ENCODE results near the gene MLYCD. TPM values are rescaled to one million over a fixed set of nuclear protein-coding genes. Genes with fewer than 3 reads are reported as not detected.

The MLYCD gene
- total and polyA plus RNA-seq, 10 of the 15 experiments (the other 5 are each of a cell fraction or from before 2014, with no cell fraction given) = 0.21 to 3.7 (median 1.7) TPM

GRCh38 chr16:83882163-83882885, 16.6 kb upstream of the MLYCD start:
- Histone ChIP-seq H3K27ac (ENCODE audit: control insufficient read depth, insufficient read depth) (no peak overlapping the region), H3K36me3 (ENCODE audit: control insufficient read depth in 2 of 2, insufficient read depth in 2 of 2, low read length in 1 of 2) (no peaks in the 10 kb centered on the region), H3K79me2 (ENCODE audit: control insufficient read depth, insufficient read depth, low read length) (no peaks in the 10 kb centered on the region), H4K20me1 (ENCODE audit: control insufficient read depth, insufficient read depth) (no peaks in the 10 kb centered on the region), H2AFZ (ENCODE audit: control insufficient read depth, low read depth, low read length) (no peak overlapping the region), H3K27me3 (replicated peaks in 1 of 2; ENCODE audit: control insufficient read depth in 2 of 2, insufficient read depth in 2 of 2, low read length in 1 of 2) (no peaks in the 10 kb centered on the region; a peak in 1 of 4 replicates), H3K9ac (ENCODE audit: control insufficient read depth, insufficient read depth, low read length) (no peak overlapping the region), H3K4me2 (ENCODE audit: control insufficient read depth, insufficient read depth) (no peak overlapping the region), H3K9me3 (replicated peaks; ENCODE audit: control insufficient read depth, insufficient read depth, low read length) (no peaks in the 10 kb centered on the region), H3K4me1 (ENCODE audit: control insufficient read depth, insufficient read depth, low read length) (no peaks in the 10 kb centered on the region), H3K4me3 (no peak overlapping the region)
- ATAC-seq (no peak), DNase-seq (ENCODE audit: low read depth, low spot score) (no peak), FAIRE-seq (no peak)
- BruUV-seq (replicated peaks) = no TSS peak
- ChIA-PET CTCF (no interaction called here), SMC1A (ENCODE audit: uncharacterized antibody, unreplicated experiment) (no interaction called here), POLR2A (no interaction called here), RAD21 (ENCODE audit: unreplicated experiment) (no interaction called here)
- intact Hi-C loops (cut with micrococcal nuclease; ENCODE audit: unreplicated experiment) (no loop called here), in situ Hi-C loops (cut with MboI) (no loop called here)
- no peak for TF ChIP-seq MEF2A (IDR thresholded peaks at IDR 0.05; ENCODE audit: insufficient read depth, low read depth, low read length)
- no peak for TF ChIP-seq RFX5 (IDR thresholded peaks at IDR 0.05; ENCODE audit: low read depth, low read length)
- no peak for TF ChIP-seq ATF3 (IDR thresholded peaks at IDR 0.05; ENCODE audit: borderline replicate concordance, extremely low read depth, low read depth, low read length)
- 58% methylated on average over 8 of the region's 8 CpGs for WGBS (ENCODE audit: insufficient coverage, insufficient replicate concordance, low lambda C conversion rate, missing lambda C conversion rate)

- no peaks in the 10 kb centered on the region for H3K79me2 ChIP-seq (ENCODE audit: control insufficient read depth, insufficient read depth, low read length)
- H3K9ac ChIP-seq (ENCODE audit: control insufficient read depth, insufficient read depth, low read length) = no peak overlapping the region
- no peak overlapping the region for H2AFZ ChIP-seq (ENCODE audit: control insufficient read depth, low read depth, low read length)
- FAIRE-seq = no peak
- ChIA-PET POLR2A (no interaction called here), CTCF (interaction anchor here (1.0 kb wide), 1 partner anchor 68 kb away, joined by 3 read pairs; no protein-coding TSS in a partner anchor), RAD21 (ENCODE audit: unreplicated experiment) (no interaction called here), SMC1A (ENCODE audit: uncharacterized antibody, unreplicated experiment) (interaction anchor here (1.0 kb wide), 1 partner anchor 51 kb away, joined by 3 read pairs; no protein-coding TSS in a partner anchor)
- H3K27ac ChIP-seq (ENCODE audit: control insufficient read depth, insufficient read depth) = no peak overlapping the region
- H3K36me3 ChIP-seq (ENCODE audit: control insufficient read depth in 2 of 2, insufficient read depth in 2 of 2, low read length in 1 of 2) = no peaks in the 10 kb centered on the region
- ATAC-seq = no peak
- H3K4me1 ChIP-seq (ENCODE audit: control insufficient read depth, insufficient read depth, low read length) = no peaks in the 10 kb centered on the region
- in situ Hi-C loops (cut with MboI) (no loop called here), intact Hi-C loops (cut with micrococcal nuclease; ENCODE audit: unreplicated experiment) (no loop called here)
- H3K4me2 ChIP-seq (ENCODE audit: control insufficient read depth, insufficient read depth) = no peak overlapping the region
- H4K20me1 ChIP-seq (ENCODE audit: control insufficient read depth, insufficient read depth) = no peaks in the 10 kb centered on the region
- no peaks in the 10 kb centered on the region; the same call in 2 of the 3 replicates for H3K9me3 ChIP-seq (replicated peaks; ENCODE audit: control insufficient read depth, insufficient read depth, low read length)
- H3K27me3 ChIP-seq (replicated peaks in 1 of 2; ENCODE audit: control insufficient read depth in 2 of 2, insufficient read depth in 2 of 2, low read length in 1 of 2) = no peaks in the 10 kb centered on the region; a peak in 1 of 4 replicates
- no peak for DNase-seq (ENCODE audit: low read depth, low spot score)
- no peak overlapping the region for H3K4me3 ChIP-seq
- BruUV-seq (replicated peaks) = no TSS peak
- 59% methylated on average over 13 of the region's 13 CpGs for WGBS (ENCODE audit: insufficient coverage, insufficient replicate concordance, low lambda C conversion rate, missing lambda C conversion rate)
- no peak for TF ChIP-seq E2F4 (IDR thresholded peaks at IDR 0.05; ENCODE audit: low read depth, low read length)
- no peak for TF ChIP-seq USF1 (IDR thresholded peaks at IDR 0.05; ENCODE audit: borderline replicate concordance, extremely low read length, insufficient read depth, low read depth, low read length)
- no peak for TF ChIP-seq JUNB (IDR thresholded peaks at IDR 0.05)
- no peak for TF ChIP-seq MYB (IDR thresholded peaks at IDR 0.05; ENCODE audit: borderline replicate concordance, low read depth, low read length)
- TF ChIP-seq ESRRA (IDR thresholded peaks at IDR 0.05; ENCODE audit: low read length) = no peak
- no peak for TF ChIP-seq ZNF24 (IDR thresholded peaks at IDR 0.05)
- TF ChIP-seq ZNF207 (IDR thresholded peaks at IDR 0.05; ENCODE audit: borderline replicate concordance) = no peak
- TF ChIP-seq STAT3 (IDR thresholded peaks at IDR 0.05; ENCODE audit: low read depth, low read length) = no peak
- no peak for TF ChIP-seq POU2F2 (IDR thresholded peaks at IDR 0.05; ENCODE audit: borderline replicate concordance, low read depth, low read length)
- no peak for TF ChIP-seq SPI1 (IDR thresholded peaks at IDR 0.05; ENCODE audit: borderline replicate concordance, insufficient read depth, low read depth, low read length)
- no peak for TF ChIP-seq TBL1XR1 (IDR thresholded peaks at IDR 0.05; ENCODE audit: low read depth, low read length)
Observed at GRCh38 chr16:83886199-83886971, 12.5 kb upstream of the MLYCD start.

Data from GM12878 (cell line).